PFSK-1 (cell line): ENCODE results near the gene ARSH. TPM values are rescaled to one million over a fixed set of nuclear protein-coding genes. Genes with fewer than 3 reads are reported as not detected.

ENCODE experiments used
- FOXP2 ChIP-seq: optimal IDR thresholded peaks from 2 replicates; pipeline ENCODE3; 2011; ENCODE audit warnings: borderline replicate concordance, control low read depth, inconsistent platforms; ENCODE audit not compliant: insufficient read depth; ENCODE audit errors: extremely low read length, extremely low read depth
- POLR2AphosphoS5 ChIP-seq: IDR thresholded peaks from 2 replicates; pipeline ENCODE4 v1.6.1; 2012; ENCODE audit warnings: low read depth, mild to moderate bottlenecking, control low read depth, low read length, moderate library complexity
- REST ChIP-seq, 2 experiments: IDR thresholded peaks; 2 replicates each; pipeline versions ENCODE4 v1.6.1 to v1.8.0; 2011 to 2012; ENCODE audit warnings: low read depth in 2 of 2, low read length in 2 of 2, control low read depth in 1 of 2, inconsistent platforms in 1 of 2, mild to moderate bottlenecking in 1 of 2, moderate library complexity in 1 of 2; ENCODE audit not compliant: insufficient read depth in 1 of 2
- SIN3A ChIP-seq: IDR thresholded peaks from 2 replicates; pipeline ENCODE4 v1.6.1; 2012; ENCODE audit warnings: mild to moderate bottlenecking, low read length, moderate library complexity, borderline replicate concordance; ENCODE audit not compliant: insufficient read depth
- TAF1 ChIP-seq: IDR thresholded peaks from 2 replicates; pipeline ENCODE4 v1.6.1; 2012; ENCODE audit warnings: low read length, control low read depth, borderline replicate concordance; ENCODE audit not compliant: insufficient read depth
- polyA plus RNA-seq: library from polyadenylated mRNA; unstranded; fragments of >200 nt; gene quantifications from one replicate; pipeline ENCODE4 v1.2.1, GENCODE V29; 2012; ENCODE audit warnings: low read depth, missing spikeins; ENCODE audit not compliant: insufficient read length

The ARSH gene
- not detected for polyA plus RNA-seq

- no peak for TF ChIP-seq TAF1
- no peak for TF ChIP-seq REST (IDR thresholded peaks at IDR 0.05; ENCODE audit: insufficient read depth in 1 of 2, low read depth in 2 of 2, low read length in 2 of 2)
These were observed at the start of gene ARSH for GRCh38 chrX:3006495-3006894. Gene ARSH, plus strand, starts transcription at chrX:3006546. Its CDS starts 67 bp downstream, at chrX:3006613.

GRCh38 chrX:2958199-2958598 lies 48.1 kb upstream of the ARSH start:
- TF ChIP-seq POLR2AphosphoS5 = no peak
- no peak for TF ChIP-seq REST (IDR thresholded peaks at IDR 0.05; ENCODE audit: insufficient read depth in 1 of 2, low read depth in 2 of 2, low read length in 2 of 2)
- TF ChIP-seq TAF1 = no peak
- no peak for TF ChIP-seq FOXP2
- no peak for TF ChIP-seq SIN3A

- TF ChIP-seq POLR2AphosphoS5 (no peak), TAF1 (no peak), SIN3A (no peak), REST (IDR thresholded peaks at IDR 0.05; ENCODE audit: insufficient read depth in 1 of 2, low read depth in 2 of 2, low read length in 2 of 2) (no peak), FOXP2 (no peak)
These were observed 45.4 kb upstream of the ARSH start for GRCh38 chrX:2960861-2961515.

GRCh38 chrX:2962381-2962780 lies 44.0 kb upstream of the ARSH start:
- TF ChIP-seq POLR2AphosphoS5 (no peak), FOXP2 (no peak), SIN3A (no peak)

- TF ChIP-seq POLR2AphosphoS5 (no peak), REST (IDR thresholded peaks at IDR 0.05; ENCODE audit: insufficient read depth in 1 of 2, low read depth in 2 of 2, low read length in 2 of 2) (no peak), FOXP2 (no peak), SIN3A (no peak), TAF1 (no peak)
These were observed 40.4 kb upstream of the ARSH start for GRCh38 chrX:2965965-2966364.
